GM12878 (cell line): ENCODE measurements around the gene SCAMP5. TPM values are rescaled to one million over a fixed set of nuclear protein-coding genes. Genes with fewer than 3 reads are reported as not detected.

ENCODE experiments used
- ATAC-seq: fragments of 200-7000 bp; cut with Tn5 transposase; 3 replicates; pipeline ENCODE4 v1.9.1; 2020; ENCODE audit warnings: mild to moderate bottlenecking, moderate library complexity
- BruUV-seq: library from RNA; stranded (reverse); fragments of 400-500 nt; replicated peaks from 2 replicates; lab custom pipeline; 2021; lab: Mats Ljungman, UMichigan
- CTCF ChIA-PET: fragments of 300-600 bp; sonication (Branson Sonifier 250); formaldehyde crosslinking; extraction: SDS; loops from one replicate; lab custom pipeline; 2021; ENCODE audit warnings: inconsistent platforms; lab: Yijun Ruan, JAX
- POLR2A ChIA-PET: fragments of 350-600 bp; formaldehyde crosslinking; extraction: SDS; loops from one replicate; lab custom pipeline; 2021; ENCODE audit warnings: inconsistent platforms; lab: Charles Lee
- RAD21 ChIA-PET: fragments of 300-600 bp; sonication (Branson Sonifier 250); formaldehyde crosslinking; loops from one replicate; lab custom pipeline; 2023; ENCODE audit warnings: antibody characterized with exemption; ENCODE audit not compliant: unreplicated experiment; lab: Charles Lee
- SMC1A ChIA-PET: fragments of 300-600 bp; sonication (Branson Sonifier 250); formaldehyde crosslinking; loops from one replicate; lab custom pipeline; 2023; ENCODE audit not compliant: unreplicated experiment, uncharacterized antibody; lab: Charles Lee
- DNase-seq: peaks from one replicate; pipeline ENCODE4 v3.0.0-alpha.2; 2011; ENCODE audit warnings: low read depth, low spot score
- FAIRE-seq: peaks from 3 replicates; lab custom pipeline; 2011; peaks lifted over from hg19 to GRCh38; lab: Jason Lieb, UNC
- H2AFZ ChIP-seq: 2 replicates; pipeline ENCODE4 v1.6.0; 2011; ENCODE audit warnings: low read depth, low read length, control low read depth; ENCODE audit not compliant: control insufficient read depth
- H3K27ac ChIP-seq: 2 replicates; pipeline ENCODE4 v1.5.1; 2011; ENCODE audit warnings: control low read depth; ENCODE audit not compliant: control insufficient read depth, insufficient read depth
- H3K27me3 ChIP-seq, 2 experiments: replicated peaks in 1 of 2; 2 replicates each; pipeline versions ENCODE4 v1.6.0 to v1.6.1; 2011; ENCODE audit warnings: low read length in 1 of 2; ENCODE audit not compliant: control insufficient read depth in 2 of 2, insufficient read depth in 2 of 2
- H3K36me3 ChIP-seq, 2 experiments: 2 replicates each; pipeline ENCODE4 v1.5.1; 2011; ENCODE audit warnings: low read length in 1 of 2; ENCODE audit not compliant: control insufficient read depth in 2 of 2, insufficient read depth in 2 of 2
- H3K4me1 ChIP-seq: 2 replicates; pipeline ENCODE4 v1.6.1; 2011; ENCODE audit warnings: mild to moderate bottlenecking, low read length, moderate library complexity, mixed read lengths; ENCODE audit not compliant: control insufficient read depth, insufficient read depth
- H3K4me2 ChIP-seq: 2 replicates; pipeline ENCODE4 v1.6.0; 2011; ENCODE audit warnings: control low read depth; ENCODE audit not compliant: control insufficient read depth, insufficient read depth
- H3K4me3 ChIP-seq: fragments of 200-600 bp; sonication (generic); 2 replicates; pipeline ENCODE4 v1.5.1; 2016
- H3K79me2 ChIP-seq: 2 replicates; pipeline ENCODE4 v1.6.0; 2011; ENCODE audit warnings: low read length; ENCODE audit not compliant: control insufficient read depth, insufficient read depth
- H3K9ac ChIP-seq: 2 replicates; pipeline ENCODE4 v1.8.0; 2011; ENCODE audit warnings: low read length, control low read depth, mixed read lengths; ENCODE audit not compliant: control insufficient read depth, insufficient read depth
- H3K9me3 ChIP-seq: replicated peaks from 3 replicates; pipeline ENCODE4 v1.5.1; 2011; ENCODE audit warnings: mild to moderate bottlenecking, low read length; ENCODE audit not compliant: control insufficient read depth, insufficient read depth
- H4K20me1 ChIP-seq: 2 replicates; pipeline ENCODE4 v1.6.0; 2011; ENCODE audit not compliant: control insufficient read depth, insufficient read depth
- BACH1 ChIP-seq: fragments of 450-650 bp; IDR thresholded peaks from 2 replicates; pipeline ENCODE4 v1.6.1; 2017; ENCODE audit warnings: mild to moderate bottlenecking, borderline replicate concordance
- EP300 ChIP-seq, 2 experiments: fragments of 150-350 bp in 1 of 2; IDR thresholded peaks; 2 replicates each; pipeline ENCODE4 v1.6.1; 2011 to 2012; ENCODE audit warnings: low read depth in 2 of 2, low read length in 2 of 2, borderline replicate concordance in 1 of 2, improper control_type of control experiment in 1 of 2, inconsistent platforms in 1 of 2; ENCODE audit not compliant: control insufficient read depth in 1 of 2
- HDAC6 ChIP-seq: fragments of 200-600 bp; sonication (generic); IDR thresholded peaks from one replicate; pipeline ENCODE4 v1.8.0; 2017; ENCODE audit warnings: antibody characterized with exemption; ENCODE audit not compliant: unreplicated experiment
- MYC ChIP-seq: IDR thresholded peaks from 2 replicates; pipeline ENCODE4 v1.6.1; 2011; ENCODE audit warnings: mild to moderate bottlenecking, low read length, moderate library complexity, inconsistent platforms; ENCODE audit not compliant: insufficient read depth, insufficient replicate concordance, insufficient read length, severe bottlenecking
- NFXL1 ChIP-seq: fragments of 450-650 bp; IDR thresholded peaks from 2 replicates; pipeline ENCODE4 v1.6.1; 2017; ENCODE audit warnings: antibody characterized with exemption, mild to moderate bottlenecking, borderline replicate concordance
- PAX8 ChIP-seq: fragments of 450-650 bp; IDR thresholded peaks from 2 replicates; pipeline ENCODE4 v1.6.1; 2017; ENCODE audit warnings: mild to moderate bottlenecking, moderate library complexity
- POU2F2 ChIP-seq: IDR thresholded peaks from 3 replicates; pipeline ENCODE4 v1.6.1; 2011; ENCODE audit warnings: low read depth, mild to moderate bottlenecking, low read length, borderline replicate concordance
- SMC3 ChIP-seq: IDR thresholded peaks from 2 replicates; pipeline ENCODE4 v1.6.1; 2011; ENCODE audit warnings: low read length, improper control_type of control experiment, borderline replicate concordance
- TCF3 ChIP-seq: IDR thresholded peaks from 2 replicates; pipeline ENCODE4 v1.6.1; 2012; ENCODE audit warnings: low read depth, mild to moderate bottlenecking, low read length, borderline replicate concordance; ENCODE audit not compliant: insufficient read depth
- ZBED1 ChIP-seq: IDR thresholded peaks from 2 replicates; pipeline ENCODE4 v1.6.1; 2016; ENCODE audit warnings: borderline replicate concordance
- ZNF687 ChIP-seq: fragments of 450-650 bp; IDR thresholded peaks from 2 replicates; pipeline ENCODE4 v1.6.1; 2017; ENCODE audit warnings: mild to moderate bottlenecking, moderate library complexity
- WGBS: methylation state at CpG from one replicate; pipeline ENCODE4 v1.1.6; 2016; ENCODE audit warnings: low lambda C conversion rate; ENCODE audit not compliant: insufficient replicate concordance, insufficient coverage; ENCODE audit errors: missing lambda C conversion rate; 5-methylcytosine and 5-hydroxymethylcytosine counted together
- in situ Hi-C: fragments of 300-500 bp; cut with MboI; formaldehyde crosslinking; loops from 9 replicates; pipeline ENCODE4 v1.14.3; 2018; ENCODE audit warnings: mixed read lengths
- intact Hi-C: fragments of 100-400 bp; cut with micrococcal nuclease; formaldehyde crosslinking; loops from one replicate; pipeline ENCODE4 v1.14.2; 2022; ENCODE audit not compliant: unreplicated experiment
- polyA plus RNA-seq, 11 experiments: library from polyadenylated mRNA; depleted of rRNA in 4 of 11; unstranded in 6 of 11; stranded (reverse) in 5 of 11; fragments of >200 nt; fragmentation: Nextera tagmentation in 4 of 11; fragmentation: Illumina TruSeq in 1 of 11; extraction: Ambion mirVana in 4 of 11; extraction: Trizol in 1 of 11; gene quantifications; 1 replicate in 1 of 11; 2 replicates in 10 of 11; pipeline versions ENCODE4 v1.2.1 to v1.2.3, GENCODE V29; 2011 to 2016; ENCODE audit warnings: inconsistent platforms in 2 of 11, missing spikeins in 2 of 11, low read depth in 1 of 11
- total RNA-seq, 4 experiments: library from RNA; depleted of rRNA in 3 of 4; stranded (reverse); fragments of >200 nt in 3 of 4; fragmentation: Illumina TruSeq in 1 of 4; extraction: Trizol in 1 of 4; gene quantifications; 2 replicates each; pipeline versions ENCODE4 v1.2.1 to v1.2.3, GENCODE V29; 2013 to 2021
- TF ChIP-seq, protein P1 (sequence below): fragments of 450-650 bp; conservative IDR thresholded peaks from 2 replicates; pipeline ENCODE4 v1.6.1; 2017; ENCODE audit warnings: mild to moderate bottlenecking, moderate library complexity
- TF ChIP-seq, protein P2 (sequence below): fragments of 450-650 bp; IDR thresholded peaks from 2 replicates; pipeline ENCODE4 v1.6.1; 2017; ENCODE audit warnings: mild to moderate bottlenecking, moderate library complexity

SCAMP5 gene
- total and polyA plus RNA-seq, 10 of the 15 experiments (the other 5 are each of a cell fraction or from before 2014, with no cell fraction given), result 1.6 to 41.6 (median 16.9) TPM

- TF ChIP-seq SMC3 (no peak), PAX8 (no peak), HDAC6 (no peak), MYC (no peak)
- TF ChIP-seq, protein P1, sequence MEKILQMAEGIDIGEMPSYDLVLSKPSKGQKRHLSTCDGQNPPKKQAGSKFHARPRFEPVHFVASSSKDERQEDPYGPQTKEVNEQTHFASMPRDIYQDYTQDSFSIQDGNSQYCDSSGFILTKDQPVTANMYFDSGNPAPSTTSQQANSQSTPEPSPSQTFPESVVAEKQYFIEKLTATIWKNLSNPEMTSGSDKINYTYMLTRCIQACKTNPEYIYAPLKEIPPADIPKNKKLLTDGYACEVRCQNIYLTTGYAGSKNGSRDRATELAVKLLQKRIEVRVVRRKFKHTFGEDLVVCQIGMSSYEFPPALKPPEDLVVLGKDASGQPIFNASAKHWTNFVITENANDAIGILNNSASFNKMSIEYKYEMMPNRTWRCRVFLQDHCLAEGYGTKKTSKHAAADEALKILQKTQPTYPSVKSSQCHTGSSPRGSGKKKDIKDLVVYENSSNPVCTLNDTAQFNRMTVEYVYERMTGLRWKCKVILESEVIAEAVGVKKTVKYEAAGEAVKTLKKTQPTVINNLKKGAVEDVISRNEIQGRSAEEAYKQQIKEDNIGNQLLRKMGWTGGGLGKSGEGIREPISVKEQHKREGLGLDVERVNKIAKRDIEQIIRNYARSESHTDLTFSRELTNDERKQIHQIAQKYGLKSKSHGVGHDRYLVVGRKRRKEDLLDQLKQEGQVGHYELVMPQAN, result no peak
- TF ChIP-seq, all 136 proteins: peak for 0
Observed at GRCh38 chr15:75001310-75001709, 5.9 kb downstream of the SCAMP5 start (continued).

DNA sequence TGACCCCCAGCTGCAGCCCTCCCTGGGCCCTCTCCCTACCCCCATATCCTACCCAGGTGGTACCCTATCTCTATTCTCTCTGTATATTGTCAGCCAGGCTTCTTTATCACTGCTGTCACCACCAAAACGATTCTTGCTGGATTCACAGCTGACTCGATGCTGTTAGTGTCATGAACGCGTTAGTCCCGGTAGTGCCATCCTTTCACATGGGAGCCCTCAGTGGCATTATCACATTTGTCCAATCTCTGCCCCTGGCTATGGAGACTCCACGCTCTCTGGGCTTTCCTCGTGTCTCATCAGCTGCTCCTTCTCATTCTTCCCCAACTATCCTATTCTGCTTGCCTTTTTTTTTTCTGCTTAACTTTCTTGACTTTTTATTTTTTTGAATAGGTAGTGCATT, 7.0 kb downstream of the SCAMP5 start:
- CTCF ChIA-PET, result no interaction called here
- BruUV-seq, result no TSS peak
- RAD21 ChIA-PET, result no interaction called here
- H3K36me3 ChIP-seq, result no peaks in the 10 kb centered on the region
- FAIRE-seq (no peak), ATAC-seq (no peak), DNase-seq (no peak)
- no peak overlapping the region for H3K27ac ChIP-seq
- H3K9ac ChIP-seq, result no peak overlapping the region
- no peak overlapping the region for H3K4me2 ChIP-seq
- in situ Hi-C loops, result loop anchor here (25.0 kb wide), 1 partner anchor 660 kb away; no protein-coding TSS in a partner anchor
- H4K20me1 ChIP-seq, result no peaks in the 10 kb centered on the region
- SMC1A ChIA-PET, result no interaction called here
- H3K27me3 ChIP-seq, result no peaks in the 10 kb centered on the region
- peaks cover 10% of the 10 kb centered on the region for H3K4me1 ChIP-seq
- no peak overlapping the region for H2AFZ ChIP-seq
- intact Hi-C loops, result no loop called here
- H3K79me2 ChIP-seq, result no peaks in the 10 kb centered on the region
- no peak overlapping the region for H3K4me3 ChIP-seq
- POLR2A ChIA-PET, result no interaction called here
- no peaks in the 10 kb centered on the region for H3K9me3 ChIP-seq
- 38% methylated on average over 7 of the region's 7 CpGs for WGBS
- TF ChIP-seq EP300 (IDR thresholded peaks at IDR 0.05; ENCODE audit: borderline replicate concordance in 1 of 2, control insufficient read depth in 1 of 2, low read depth in 2 of 2, low read length in 2 of 2) (no peak), ZBED1 (no peak), TCF3 (no peak), NFXL1 (no peak), BACH1 (no peak), ZNF687 (no peak), POU2F2 (no peak)
- TF ChIP-seq, protein P2, sequence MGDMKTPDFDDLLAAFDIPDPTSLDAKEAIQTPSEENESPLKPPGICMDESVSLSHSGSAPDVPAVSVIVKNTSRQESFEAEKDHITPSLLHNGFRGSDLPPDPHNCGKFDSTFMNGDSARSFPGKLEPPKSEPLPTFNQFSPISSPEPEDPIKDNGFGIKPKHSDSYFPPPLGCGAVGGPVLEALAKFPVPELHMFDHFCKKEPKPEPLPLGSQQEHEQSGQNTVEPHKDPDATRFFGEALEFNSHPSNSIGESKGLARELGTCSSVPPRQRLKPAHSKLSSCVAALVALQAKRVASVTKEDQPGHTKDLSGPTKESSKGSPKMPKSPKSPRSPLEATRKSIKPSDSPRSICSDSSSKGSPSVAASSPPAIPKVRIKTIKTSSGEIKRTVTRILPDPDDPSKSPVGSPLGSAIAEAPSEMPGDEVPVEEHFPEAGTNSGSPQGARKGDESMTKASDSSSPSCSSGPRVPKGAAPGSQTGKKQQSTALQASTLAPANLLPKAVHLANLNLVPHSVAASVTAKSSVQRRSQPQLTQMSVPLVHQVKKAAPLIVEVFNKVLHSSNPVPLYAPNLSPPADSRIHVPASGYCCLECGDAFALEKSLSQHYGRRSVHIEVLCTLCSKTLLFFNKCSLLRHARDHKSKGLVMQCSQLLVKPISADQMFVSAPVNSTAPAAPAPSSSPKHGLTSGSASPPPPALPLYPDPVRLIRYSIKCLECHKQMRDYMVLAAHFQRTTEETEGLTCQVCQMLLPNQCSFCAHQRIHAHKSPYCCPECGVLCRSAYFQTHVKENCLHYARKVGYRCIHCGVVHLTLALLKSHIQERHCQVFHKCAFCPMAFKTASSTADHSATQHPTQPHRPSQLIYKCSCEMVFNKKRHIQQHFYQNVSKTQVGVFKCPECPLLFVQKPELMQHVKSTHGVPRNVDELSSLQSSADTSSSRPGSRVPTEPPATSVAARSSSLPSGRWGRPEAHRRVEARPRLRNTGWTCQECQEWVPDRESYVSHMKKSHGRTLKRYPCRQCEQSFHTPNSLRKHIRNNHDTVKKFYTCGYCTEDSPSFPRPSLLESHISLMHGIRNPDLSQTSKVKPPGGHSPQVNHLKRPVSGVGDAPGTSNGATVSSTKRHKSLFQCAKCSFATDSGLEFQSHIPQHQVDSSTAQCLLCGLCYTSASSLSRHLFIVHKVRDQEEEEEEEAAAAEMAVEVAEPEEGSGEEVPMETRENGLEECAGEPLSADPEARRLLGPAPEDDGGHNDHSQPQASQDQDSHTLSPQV, result no peak
